Fibroblast of the aortic adventitia (primary cell): ENCODE measurements around the gene SMOC1. TPM values are rescaled to one million over a fixed set of nuclear protein-coding genes. Genes with fewer than 3 reads are reported as not detected.

Source experiments
- DNase-seq: peaks from one replicate; pipeline ENCODE4 v3.0.0-alpha.2; 2010; ENCODE audit warnings: low read depth
- H3K4me3 ChIP-seq: 2 replicates; pipeline ENCODE4 v1.5.1; 2011; ENCODE audit warnings: low read depth, mild to moderate bottlenecking, control low read depth, low read length, moderate library complexity
- total RNA-seq: library from RNA; depleted of rRNA; stranded (reverse); fragments of >200 nt; gene quantifications from 2 replicates; pipeline ENCODE4 v1.2.3, GENCODE V29; 2012; ENCODE audit warnings: low replicate concordance
- TF ChIP-seq, protein P1 (sequence below): IDR thresholded peaks from 2 replicates; pipeline ENCODE4 v1.5.1; 2011; ENCODE audit warnings: mild to moderate bottlenecking, low read length, control low read depth, inconsistent platforms; ENCODE audit not compliant: insufficient read depth

The SMOC1 gene
- total RNA-seq, 1 donor: 1.1 TPM

DNA sequence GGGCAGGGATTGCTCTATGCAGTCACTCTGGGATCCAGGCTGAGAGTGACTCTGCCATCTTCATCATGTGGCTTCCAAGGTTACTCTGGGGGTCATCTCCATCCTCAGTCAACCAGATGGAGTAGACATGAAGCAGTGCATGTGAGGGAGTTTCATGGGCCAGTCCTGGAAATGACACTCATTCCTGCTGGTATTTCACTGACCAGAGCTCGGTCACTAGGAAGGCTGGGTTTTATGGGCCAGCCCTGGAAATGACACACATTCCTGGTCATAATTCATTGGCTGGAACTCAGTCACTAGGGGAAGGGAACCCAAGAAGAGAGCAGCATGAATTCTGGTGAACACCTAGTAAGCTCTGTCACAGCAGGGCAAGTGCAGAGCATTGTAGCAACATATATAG is 144.7 kb downstream of the SMOC1 start:
- no peak overlapping the region for H3K4me3 ChIP-seq
- TF ChIP-seq, protein P1, sequence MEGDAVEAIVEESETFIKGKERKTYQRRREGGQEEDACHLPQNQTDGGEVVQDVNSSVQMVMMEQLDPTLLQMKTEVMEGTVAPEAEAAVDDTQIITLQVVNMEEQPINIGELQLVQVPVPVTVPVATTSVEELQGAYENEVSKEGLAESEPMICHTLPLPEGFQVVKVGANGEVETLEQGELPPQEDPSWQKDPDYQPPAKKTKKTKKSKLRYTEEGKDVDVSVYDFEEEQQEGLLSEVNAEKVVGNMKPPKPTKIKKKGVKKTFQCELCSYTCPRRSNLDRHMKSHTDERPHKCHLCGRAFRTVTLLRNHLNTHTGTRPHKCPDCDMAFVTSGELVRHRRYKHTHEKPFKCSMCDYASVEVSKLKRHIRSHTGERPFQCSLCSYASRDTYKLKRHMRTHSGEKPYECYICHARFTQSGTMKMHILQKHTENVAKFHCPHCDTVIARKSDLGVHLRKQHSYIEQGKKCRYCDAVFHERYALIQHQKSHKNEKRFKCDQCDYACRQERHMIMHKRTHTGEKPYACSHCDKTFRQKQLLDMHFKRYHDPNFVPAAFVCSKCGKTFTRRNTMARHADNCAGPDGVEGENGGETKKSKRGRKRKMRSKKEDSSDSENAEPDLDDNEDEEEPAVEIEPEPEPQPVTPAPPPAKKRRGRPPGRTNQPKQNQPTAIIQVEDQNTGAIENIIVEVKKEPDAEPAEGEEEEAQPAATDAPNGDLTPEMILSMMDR: no peak
- no peak for DNase-seq

DNA sequence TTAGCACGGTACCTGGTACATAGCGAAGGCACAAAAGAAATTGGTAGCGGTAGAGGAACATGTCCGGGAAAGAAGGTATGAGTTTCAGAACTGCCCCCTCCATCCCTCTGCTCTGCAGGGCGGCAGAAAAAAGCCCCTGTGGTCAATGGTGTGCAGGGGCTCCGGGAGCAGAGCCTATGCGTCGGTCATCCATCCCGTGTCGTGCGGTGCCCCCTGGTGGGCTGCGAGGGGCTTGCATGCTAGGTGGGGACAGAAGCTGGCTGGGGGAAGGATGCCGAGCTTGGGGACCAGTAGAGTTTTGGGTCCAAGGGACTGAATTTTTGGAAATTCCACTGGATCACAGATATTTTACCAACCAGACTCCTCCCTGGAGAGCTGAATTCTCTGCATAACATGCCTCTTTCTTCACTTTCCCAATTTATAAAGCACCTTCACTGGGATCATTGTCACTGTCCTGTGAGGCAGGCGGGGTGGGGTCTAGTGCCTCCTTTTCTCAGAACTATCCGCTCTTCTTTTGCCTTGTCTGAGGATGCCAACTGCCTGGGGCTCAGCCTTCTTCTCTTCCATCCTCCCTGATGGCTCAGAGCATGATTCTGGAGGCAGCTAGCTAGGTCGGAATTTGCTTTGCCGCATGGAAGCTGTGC is 148.7 kb downstream of the SMOC1 start:
- no peak overlapping the region for H3K4me3 ChIP-seq
- TF ChIP-seq, protein P1: peak; percentile 93
- DNase-seq: peak; percentile 44

DNA sequence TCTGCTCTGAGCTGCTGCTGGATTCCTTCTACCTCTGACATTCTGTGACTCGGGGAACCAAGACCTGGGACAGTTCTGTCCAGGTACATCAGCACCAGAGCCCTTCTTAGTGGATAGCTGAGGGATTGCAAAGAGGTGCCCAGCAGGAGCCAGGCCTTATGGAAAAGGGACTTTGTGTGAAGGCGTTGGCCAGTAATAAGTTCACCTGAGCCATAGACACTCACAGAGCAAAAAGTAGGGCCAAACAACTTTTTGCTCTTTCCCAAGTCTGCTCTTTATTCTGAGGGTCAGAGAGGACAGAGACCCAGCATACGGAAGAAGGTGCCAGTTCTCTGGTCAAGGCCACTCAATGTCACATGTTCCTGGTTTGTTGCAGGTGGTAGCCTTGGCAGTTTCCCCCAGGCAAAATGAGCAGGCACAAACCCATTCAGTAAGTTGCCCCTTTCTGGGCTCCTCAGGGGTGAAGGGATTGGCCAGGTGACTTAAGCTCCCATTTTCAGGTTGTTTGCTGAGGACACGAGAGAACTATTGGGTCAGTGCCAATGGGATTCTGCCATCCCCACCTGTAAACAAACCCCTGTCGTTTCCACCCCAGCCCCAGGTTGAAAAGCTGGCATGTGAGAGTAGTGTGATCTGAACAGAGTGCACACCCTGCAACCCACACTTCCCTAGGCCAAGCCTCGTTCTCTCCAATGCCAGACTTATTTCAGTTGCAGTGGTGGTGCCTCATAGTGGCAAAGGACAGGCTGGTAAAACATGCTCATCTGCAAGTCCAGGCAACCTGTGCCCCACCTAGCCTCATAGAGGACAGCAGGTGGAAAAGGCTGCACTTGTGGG is 150.3 kb downstream of the SMOC1 start:
- H3K4me3 ChIP-seq: no peak overlapping the region
- TF ChIP-seq, protein P1: no peak
- DNase-seq: no peak

DNA sequence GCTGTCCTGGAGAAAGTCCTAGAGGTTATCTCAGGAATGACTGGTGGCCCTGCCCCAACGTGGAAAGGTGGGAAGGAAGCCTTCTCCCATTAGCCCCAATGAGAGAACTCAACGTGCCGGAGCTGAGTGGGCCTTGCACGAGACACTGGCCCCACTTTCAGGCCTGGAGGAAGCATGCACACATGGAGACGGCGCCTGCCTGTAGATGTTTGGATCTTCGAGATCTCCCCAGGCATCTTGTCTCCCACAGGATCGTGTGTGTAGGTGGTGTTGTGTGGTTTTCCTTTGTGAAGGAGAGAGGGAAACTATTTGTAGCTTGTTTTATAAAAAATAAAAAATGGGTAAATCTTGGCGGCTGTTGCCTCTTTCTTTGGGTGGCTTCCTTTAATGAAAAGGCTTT is 152.8 kb downstream of the SMOC1 start:
- DNase-seq: no peak
- TF ChIP-seq, protein P1: no peak
- H3K4me3 ChIP-seq: no peak overlapping the region

DNA sequence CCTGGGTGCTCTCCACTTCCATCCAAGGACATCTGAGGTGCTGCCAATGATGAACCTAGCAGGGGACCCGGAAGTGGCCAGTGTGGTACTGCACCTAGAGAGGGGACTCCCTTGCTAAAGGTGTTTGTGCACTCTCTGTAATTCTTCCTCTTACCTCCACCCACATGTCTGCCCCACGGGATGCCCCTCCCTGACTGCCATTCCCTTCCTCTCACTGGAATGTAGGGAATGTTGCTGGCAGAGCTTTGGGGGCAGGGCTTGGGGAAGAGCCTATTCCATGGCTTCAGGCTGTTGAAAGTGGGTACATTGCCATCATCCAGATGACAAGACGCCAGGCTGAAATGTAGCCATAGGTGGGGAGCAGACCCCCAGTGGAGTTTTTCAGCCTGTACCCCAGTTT is 153.2 kb downstream of the SMOC1 start:
- no peak for DNase-seq
- no peak overlapping the region for H3K4me3 ChIP-seq
- TF ChIP-seq, protein P1: no peak

DNA sequence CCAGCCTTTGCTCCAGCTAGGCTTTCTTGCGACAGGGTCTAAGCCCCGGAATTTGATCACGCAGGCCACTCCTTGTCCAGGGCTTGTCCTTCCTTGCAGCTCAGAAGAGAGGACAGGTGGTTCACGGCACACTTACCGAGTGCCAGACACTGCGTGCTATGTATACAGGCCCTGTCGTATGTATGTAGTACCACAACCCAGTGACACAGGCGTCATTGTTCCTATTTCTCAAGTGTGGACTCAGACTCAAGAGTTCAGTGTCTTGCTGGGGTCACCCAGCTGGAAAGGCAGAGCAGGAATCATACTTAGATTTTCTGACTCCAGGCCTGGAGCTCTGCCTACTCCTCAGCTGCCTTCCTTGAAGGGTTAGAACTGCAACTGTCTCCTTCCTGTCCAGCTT is 153.9 kb downstream of the SMOC1 start:
- TF ChIP-seq, protein P1: no peak
- H3K4me3 ChIP-seq: no peak overlapping the region
- DNase-seq: no peak
